ENCODE measurements around the gene FAM114A1. TPM values are rescaled to one million over a fixed set of nuclear protein-coding genes. Genes with fewer than 3 reads are reported as not detected.

FAM114A1 gene
- total and polyA plus RNA-seq, 2 of the 8 experiments (the other 6 are each of a cell fraction or from before 2014, with no cell fraction given): 9.5 to 12.0 TPM

- Histone ChIP-seq H3K56ac (replicated peaks; ENCODE audit: insufficient read length, low read depth, low read length) (no peak overlapping the region), H3K79me2 (ENCODE audit: control insufficient read depth in 1 of 2, insufficient read depth in 2 of 2, low read length in 2 of 2) (no peaks in the 10 kb centered on the region), H2BK20ac (ENCODE audit: low read length) (no peak overlapping the region), H2AK5ac (ENCODE audit: low read depth, low read length) (no peak overlapping the region), H4K20me1 (replicated peaks in 1 of 2; ENCODE audit: control insufficient read depth in 1 of 2, insufficient read depth in 2 of 2, low read length in 2 of 2) (no peaks in the 10 kb centered on the region), H2BK15ac (ENCODE audit: low read length) (no peak overlapping the region), H3K9ac (replicated peaks in 1 of 4; ENCODE audit: extremely low read depth in 1 of 4, low read depth in 3 of 4, low read length in 3 of 4) (no peak overlapping the region), H4K8ac (ENCODE audit: extremely low read depth, insufficient read depth, low read length) (no peak overlapping the region), H3K4me2 (ENCODE audit: insufficient read depth in 1 of 2, low read depth in 2 of 2, low read length in 2 of 2) (no peak overlapping the region), H3K27ac (ENCODE audit: low read depth, low read length) (no peak overlapping the region), H3K27me3 (replicated peaks in 1 of 4; ENCODE audit: control insufficient read depth in 3 of 4, extremely low read depth in 1 of 4, insufficient read depth in 3 of 4, low read length in 3 of 4) (no peaks in the 10 kb centered on the region), H3K4me1 (replicated peaks in 1 of 4; ENCODE audit: control insufficient read depth in 3 of 4, insufficient read depth in 4 of 4, low read length in 3 of 4) (peaks cover 0 to 3% (median 1%) of the 10 kb centered on the region in 4 experiments; a peak in 1 of 7 replicates), H4K91ac (replicated peaks; ENCODE audit: insufficient read length, low read length) (no peak overlapping the region), H3K79me1 (ENCODE audit: low read depth, low read length) (no peaks in the 10 kb centered on the region), H2BK12ac (ENCODE audit: low read depth, low read length) (no peak overlapping the region), H3K9me3 (ENCODE audit: insufficient read depth in 2 of 2, low read depth in 1 of 2, low read length in 1 of 2) (no peaks in the 10 kb centered on the region), H2BK5ac (ENCODE audit: low read depth, low read length) (no peak overlapping the region), H3K23ac (ENCODE audit: insufficient read length) (no peak overlapping the region), H3K4ac (replicated peaks; ENCODE audit: insufficient read length, low read depth, low read length) (no peak overlapping the region), H2AFZ (ENCODE audit: low read length) (no peak overlapping the region), H3K23me2 (ENCODE audit: low read depth, low read length) (no peaks in the 10 kb centered on the region), H3K18ac (ENCODE audit: extremely low read depth, low read length) (no peak overlapping the region), H3K36me3 (ENCODE audit: control insufficient read depth in 2 of 4, insufficient read depth in 4 of 4, low read length in 3 of 4) (no peaks in the 10 kb centered on the region), H4K5ac (ENCODE audit: insufficient read length, low read depth, low read length) (no peak overlapping the region), H2BK120ac (replicated peaks; ENCODE audit: low read depth, low read length) (no peak overlapping the region), H3K14ac (ENCODE audit: insufficient read length) (no peak overlapping the region), H3K4me3 (ENCODE audit: extremely low read depth in 1 of 4, insufficient read depth in 2 of 4, low read depth in 3 of 4, low read length in 4 of 4) (no peak overlapping the region)
- no peak for DNase-seq (ENCODE audit: low read depth in 1 of 2, low spot score in 2 of 2)
- ChIA-PET POLR2A (ENCODE audit: partially characterized antibody) (interaction anchor here (1.3 kb wide), 1 partner anchor 13 kb away, joined by 3 read pairs; no protein-coding TSS in a partner anchor), CTCF (ENCODE audit: partially characterized antibody) (interaction anchor here (0.6 to 2.5 kb wide), 23 partner anchors 9 to 786 kb away, joined by 3 to 29 read pairs (median 3); no protein-coding TSS in a partner anchor)
- FAIRE-seq: no peak
- 90 to 100% methylated on average over 1 to 5 of the region's 5 CpGs for WGBS, 2 experiments (ENCODE audit: extremely low coverage in 1 of 2, insufficient coverage in 1 of 2, insufficient read length in 1 of 2, insufficient replicate concordance in 2 of 2, low coverage in 1 of 2, low lambda C conversion rate in 2 of 2, missing lambda C conversion rate in 1 of 2)
- TF ChIP-seq SP2 (IDR thresholded peaks at IDR 0.05; ENCODE audit: low read length): no peak
These were observed 12.1 kb upstream of the FAM114A1 start for GRCh38 chr4:38855466-38855865.

Data from H1 (cell line).